ENCODE measurements around the gene ATP8B4. TPM values are rescaled to one million over a fixed set of nuclear protein-coding genes. Genes with fewer than 3 reads are reported as not detected.

Gene ATP8B4
- total RNA-seq, 1 experiment from 2014 or later: not detected

GRCh38 chr15:50068016-50068415 is 51.0 kb downstream of the ATP8B4 start:
- no peak for TF ChIP-seq CTCF (IDR thresholded peaks at IDR 0.05)
- no peak for TF ChIP-seq REST (IDR thresholded peaks at IDR 0.05; ENCODE audit: insufficient read depth in 1 of 2, low read depth in 2 of 2, low read length in 1 of 2)
- Histone ChIP-seq H3K4me3 (ENCODE audit: low read depth in 2 of 2, low read length in 2 of 2) (no peak overlapping the region), H3K4me1 (ENCODE audit: control insufficient read depth, insufficient read depth, low read length) (no peaks in the 10 kb centered on the region), H3K27me3 (ENCODE audit: control insufficient read depth, insufficient read depth, low read length) (no peaks in the 10 kb centered on the region), H3K27ac (ENCODE audit: low read length) (no peak overlapping the region), H3K36me3 (ENCODE audit: control insufficient read depth, insufficient read depth, low read length) (no peaks in the 10 kb centered on the region), H3K9me3 (ENCODE audit: control insufficient read depth, insufficient read depth, low read depth, low read length) (no peaks in the 10 kb centered on the region)
- DNase-seq (ENCODE audit: low read depth, low spot score) (no peak), ATAC-seq (no peak)
- ChIA-PET POLR2A (no interaction called here), CTCF (no interaction called here)
- no TSS peak for BruUV-seq (replicated peaks)
- in situ Hi-C loops (cut with HindIII; ENCODE audit: low pct_unique_long_range_greater_than_20kb, low sequenced_read_pairs): no loop called here
- intact Hi-C loops (cut with micrococcal nuclease; ENCODE audit: unreplicated experiment): no loop called here

- no peak overlapping the region for H3K4me3 ChIP-seq (ENCODE audit: low read depth in 2 of 2, low read length in 2 of 2)
- in situ Hi-C loops (cut with HindIII; ENCODE audit: low pct_unique_long_range_greater_than_20kb, low sequenced_read_pairs): no loop called here
- H3K36me3 ChIP-seq (ENCODE audit: control insufficient read depth, insufficient read depth, low read length): no peaks in the 10 kb centered on the region
- H3K27ac ChIP-seq (ENCODE audit: low read length): no peak overlapping the region
- DNase-seq (ENCODE audit: low read depth, low spot score) (no peak), ATAC-seq (no peak)
- TF ChIP-seq CTCF (IDR thresholded peaks at IDR 0.05) (no peak), SIN3A (IDR thresholded peaks at IDR 0.05; ENCODE audit: borderline replicate concordance, insufficient read depth, low read depth, low read length) (no peak), TCF7L2 (IDR thresholded peaks at IDR 0.05; ENCODE audit: low read depth, low read length) (no peak), REST (IDR thresholded peaks at IDR 0.05; ENCODE audit: insufficient read depth in 1 of 2, low read depth in 2 of 2, low read length in 1 of 2) (no peak), POLR2AphosphoS5 (IDR thresholded peaks at IDR 0.05; ENCODE audit: low read depth, low read length) (no peak)
- H3K4me1 ChIP-seq (ENCODE audit: control insufficient read depth, insufficient read depth, low read length): no peaks in the 10 kb centered on the region
- POLR2A ChIA-PET: no interaction called here
- intact Hi-C loops (cut with micrococcal nuclease; ENCODE audit: unreplicated experiment): no loop called here
- BruUV-seq (replicated peaks): no TSS peak
- H3K27me3 ChIP-seq (ENCODE audit: control insufficient read depth, insufficient read depth, low read length): no peaks in the 10 kb centered on the region
- CTCF ChIA-PET: no interaction called here
- H3K9me3 ChIP-seq (ENCODE audit: control insufficient read depth, insufficient read depth, low read depth, low read length): no peaks in the 10 kb centered on the region
These were observed 51.8 kb downstream of the ATP8B4 start for GRCh38 chr15:50067254-50067653.

Measured in Panc1 (cell line).